HepG2 (cell line): Measurements from ENCODE around the gene SLFN11. TPM values are rescaled to one million over a fixed set of nuclear protein-coding genes. Genes with fewer than 3 reads are reported as not detected.

Source experiments
- ATAC-seq: fragments of 200-7000 bp; cut with Tn5 transposase; 3 replicates; pipeline ENCODE4 v1.9.1; 2020; ENCODE audit warnings: mild to moderate bottlenecking, moderate library complexity
- BruUV-seq: library from RNA; stranded (reverse); fragments of 400-500 nt; replicated peaks from 2 replicates; lab custom pipeline; 2021; lab: Mats Ljungman, UMichigan
- CTCF ChIA-PET: fragments of 300-600 bp; formaldehyde crosslinking; extraction: SDS; loops from one replicate; lab custom pipeline; 2021; ENCODE audit warnings: low total read pairs, inconsistent platforms, low intra/inter-chr PET ratio; lab: Yijun Ruan, JAX
- POLR2A ChIA-PET: fragments of 350-600 bp; sonication (Branson Sonifier 250); formaldehyde crosslinking; loops from one replicate; lab custom pipeline; 2020; ENCODE audit warnings: antibody characterized with exemption, inconsistent platforms; lab: Yijun Ruan, JAX
- DNase-seq: peaks from one replicate; pipeline ENCODE4 v3.0.0-alpha.2; 2015; ENCODE audit warnings: low spot score
- FAIRE-seq: peaks from 3 replicates; lab custom pipeline; 2011; peaks lifted over from hg19 to GRCh38; lab: Jason Lieb, UNC
- H2AFZ ChIP-seq: one replicate; pipeline ENCODE4 v1.6.1; 2011; ENCODE audit warnings: low read length, inconsistent platforms
- H3K27ac ChIP-seq: fragments of 300-600 bp; 3 replicates; pipeline ENCODE4 v1.8.0; 2011; ENCODE audit warnings: mixed run types, mild to moderate bottlenecking, mixed read lengths, low read length, inconsistent platforms; ENCODE audit not compliant: insufficient read depth; ENCODE audit errors: extremely low read length
- H3K27me3 ChIP-seq, 2 experiments: fragments of 200-600 bp in 1 of 2; 2 replicates in 1 of 2; 3 replicates in 1 of 2; pipeline versions ENCODE4 v1.6.0 to v1.8.0; 2011; ENCODE audit warnings: low read length in 2 of 2, mild to moderate bottlenecking in 2 of 2, moderate library complexity in 2 of 2, inconsistent platforms in 1 of 2; ENCODE audit not compliant: insufficient read depth in 2 of 2, control insufficient read depth in 1 of 2
- H3K36me3 ChIP-seq, 2 experiments: fragments of 200-600 bp in 1 of 2; replicated peaks in 1 of 2; 2 replicates in 1 of 2; 3 replicates in 1 of 2; pipeline versions ENCODE4 v1.5.1 to v1.8.0; 2011; ENCODE audit warnings: low read length in 2 of 2, inconsistent platforms in 1 of 2; ENCODE audit not compliant: insufficient read depth in 2 of 2, control insufficient read depth in 1 of 2
- H3K4me1 ChIP-seq: 2 replicates; pipeline ENCODE4 v1.5.1; 2012; ENCODE audit warnings: low read length, inconsistent platforms; ENCODE audit not compliant: insufficient read depth
- H3K4me2 ChIP-seq: 2 replicates; pipeline ENCODE4 v1.6.0; 2011; ENCODE audit warnings: low read depth, low read length, inconsistent platforms
- H3K4me3 ChIP-seq, 3 experiments: fragments of 200-600 bp in 1 of 3; sonication (generic), shearing (Covaris generic) in 1 of 3; replicated peaks in 1 of 3; 2 replicates each; pipeline ENCODE4 v1.5.1; 2011 to 2016; ENCODE audit warnings: low read length in 3 of 3, inconsistent platforms in 2 of 3, low read depth in 2 of 3, mild to moderate bottlenecking in 2 of 3, control low read depth in 1 of 3, mixed read lengths in 1 of 3; ENCODE audit not compliant: insufficient read depth in 1 of 3
- H3K79me2 ChIP-seq: one replicate; pipeline ENCODE4 v1.6.1; 2011; ENCODE audit warnings: low read length, inconsistent platforms; ENCODE audit not compliant: insufficient read depth
- H3K9ac ChIP-seq: 2 replicates; pipeline ENCODE4 v1.6.0; 2011; ENCODE audit warnings: mild to moderate bottlenecking, low read depth, low read length, inconsistent platforms; ENCODE audit not compliant: insufficient read depth
- H3K9me3 ChIP-seq: 2 replicates; pipeline ENCODE4 v1.5.1; 2012; ENCODE audit warnings: mild to moderate bottlenecking, low read length
- H4K20me1 ChIP-seq: 2 replicates; pipeline ENCODE4 v1.6.0; 2011; ENCODE audit warnings: inconsistent platforms, mild to moderate bottlenecking, low read length, moderate library complexity; ENCODE audit not compliant: insufficient read depth
- CBFB ChIP-seq: sonication (generic); formaldehyde crosslinking; IDR thresholded peaks from 2 replicates; pipeline ENCODE4 v1.4.0; 2020; ENCODE audit warnings: missing genetic modification reagents
- HNRNPUL1 ChIP-seq: fragments of 200-400 bp; formaldehyde crosslinking; IDR thresholded peaks from 2 replicates; pipeline ENCODE4 v1.6.1; 2017; ENCODE audit warnings: low read depth, mild to moderate bottlenecking, low read length, moderate library complexity
- POLR2AphosphoS5 ChIP-seq: IDR thresholded peaks from 2 replicates; pipeline ENCODE4 v1.6.1; 2012; ENCODE audit warnings: low read depth, low read length
- ZNF292 ChIP-seq: sonication (generic); formaldehyde crosslinking; IDR thresholded peaks from 2 replicates; pipeline ENCODE4 v1.8.1; 2022; ENCODE audit warnings: mild to moderate bottlenecking, low read depth, missing genetic modification reagents, borderline replicate concordance
- ZNF446 ChIP-seq: sonication (generic); formaldehyde crosslinking; IDR thresholded peaks from 2 replicates; pipeline ENCODE4 v1.5.0; 2020; ENCODE audit warnings: mild to moderate bottlenecking, missing genetic modification reagents
- ZNF550 ChIP-seq: sonication (generic); formaldehyde crosslinking; IDR thresholded peaks from 2 replicates; pipeline ENCODE4 v1.4.0; 2020; ENCODE audit warnings: mild to moderate bottlenecking, missing genetic modification reagents, borderline replicate concordance
- ZNF7 ChIP-seq: IDR thresholded peaks from 2 replicates; pipeline ENCODE4 v1.6.1; 2016; ENCODE audit warnings: missing biosample characterization, missing genetic modification reagents
- ZNF772 ChIP-seq: sonication (generic); formaldehyde crosslinking; IDR thresholded peaks from 2 replicates; pipeline ENCODE4 v1.5.0; 2020; ENCODE audit warnings: mild to moderate bottlenecking, missing genetic modification reagents
- ZNF775 ChIP-seq: sonication (generic); formaldehyde crosslinking; IDR thresholded peaks from 2 replicates; pipeline ENCODE4 v1.4.0; 2020; ENCODE audit warnings: missing genetic modification reagents, mild to moderate bottlenecking, moderate library complexity, borderline replicate concordance
- ZSCAN30 ChIP-seq: sonication (generic); formaldehyde crosslinking; IDR thresholded peaks from 2 replicates; pipeline ENCODE4 v1.5.0; 2020; ENCODE audit warnings: mild to moderate bottlenecking, missing genetic modification reagents
- WGBS: methylation state at CpG from one replicate; pipeline ENCODE4 v1.1.6; 2017; ENCODE audit warnings: low lambda C conversion rate; 5-methylcytosine and 5-hydroxymethylcytosine counted together
- in situ Hi-C: cut with HindIII; loops from 2 replicates; pipeline ENCODE4 v1.10.0; 2017; ENCODE audit warnings: low pct_unique_long_range_greater_than_20kb; ENCODE audit not compliant: extremely low pct_ligation_motif_present
- intact Hi-C: fragments of 100-400 bp; cut with micrococcal nuclease; formaldehyde crosslinking; loops from one replicate; pipeline ENCODE4 v1.10.0; 2022; ENCODE audit not compliant: unreplicated experiment
- polyA plus RNA-seq, 8 experiments: library from polyadenylated mRNA; depleted of rRNA in 3 of 8; stranded (reverse) in 7 of 8; unstranded in 1 of 8; fragments of >200 nt; fragmentation: Illumina TruSeq in 4 of 8; extraction: Trizol in 4 of 8; gene quantifications; 2 replicates each; pipeline versions ENCODE4 v1.2.1 to v1.2.3, GENCODE V29; 2011 to 2016; ENCODE audit warnings: low read depth in 4 of 8, missing spikeins in 1 of 8, mixed read lengths in 1 of 8; ENCODE audit not compliant: insufficient read depth in 1 of 8
- total RNA-seq, 5 experiments: library from RNA; depleted of rRNA; stranded (reverse); fragments of >200 nt; fragmentation: Illumina TruSeq; extraction: Trizol; gene quantifications; 2 replicates each; pipeline ENCODE4 v1.2.3, GENCODE V29; 2016; ENCODE audit warnings: low read depth in 1 of 5
- TF ChIP-seq, protein P1 (sequence below): sonication (generic); IDR thresholded peaks from 2 replicates; pipeline ENCODE4 v1.6.1; 2016; ENCODE audit warnings: low read depth, borderline replicate concordance

The SLFN11 gene
- total and polyA plus RNA-seq, 2 of the 13 experiments (the other 11 are each of a cell fraction or from before 2014, with no cell fraction given), result not detected

DNA sequence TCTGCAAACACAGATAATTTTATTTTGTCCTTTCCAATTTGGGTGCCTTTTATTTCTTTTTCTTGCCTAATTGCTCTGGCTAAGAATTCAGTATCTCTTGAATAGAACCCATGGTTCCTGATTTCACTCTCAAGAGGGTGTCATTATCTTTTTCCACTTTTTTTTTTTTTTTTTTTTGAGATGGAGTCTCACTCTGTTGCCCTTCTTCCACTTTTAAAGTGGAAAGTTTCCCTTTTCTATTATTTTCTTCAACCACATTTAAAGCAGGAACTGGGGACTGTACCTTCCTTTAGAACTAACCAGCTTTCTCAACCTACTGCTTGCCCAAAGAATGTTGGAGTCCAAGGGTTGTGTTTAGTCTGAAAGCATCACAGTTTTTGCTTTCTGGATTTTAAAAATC, 31.1 kb downstream of the SLFN11 start:
- BruUV-seq, result no TSS peak
- TF ChIP-seq, protein P1, sequence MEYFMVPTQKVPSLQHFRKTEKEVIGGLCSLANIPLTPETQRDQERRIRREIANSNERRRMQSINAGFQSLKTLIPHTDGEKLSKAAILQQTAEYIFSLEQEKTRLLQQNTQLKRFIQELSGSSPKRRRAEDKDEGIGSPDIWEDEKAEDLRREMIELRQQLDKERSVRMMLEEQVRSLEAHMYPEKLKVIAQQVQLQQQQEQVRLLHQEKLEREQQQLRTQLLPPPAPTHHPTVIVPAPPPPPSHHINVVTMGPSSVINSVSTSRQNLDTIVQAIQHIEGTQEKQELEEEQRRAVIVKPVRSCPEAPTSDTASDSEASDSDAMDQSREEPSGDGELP, result no peak
- Histone ChIP-seq H4K20me1 (no peaks in the 10 kb centered on the region), H3K9me3 (0 out of 2 replicates have a peak, but pooled peaks cover 9% of the 10 kb centered on the region), H3K4me2 (no peak overlapping the region), H3K27ac (no peak overlapping the region), H3K36me3 (no peaks in the 10 kb centered on the region), H3K4me3 (no peak overlapping the region), H3K79me2 (no peaks in the 10 kb centered on the region), H2AFZ (no peak overlapping the region), H3K27me3 (peaks cover 3 to 23% of the 10 kb centered on the region in 2 experiments; a peak in 4 of 5 replicates), H3K9ac (no peak overlapping the region), H3K4me1 (peaks cover 9% of the 10 kb centered on the region; the same call in 1 of the 2 replicates)
- ChIA-PET POLR2A (no interaction called here), CTCF (no interaction called here)
- FAIRE-seq (no peak), ATAC-seq (no peak), DNase-seq (no peak)
- intact Hi-C loops (no loop called here), in situ Hi-C loops (loop anchor here (10.0 kb wide), 1 partner anchor 63 kb away; no protein-coding TSS in a partner anchor)

DNA sequence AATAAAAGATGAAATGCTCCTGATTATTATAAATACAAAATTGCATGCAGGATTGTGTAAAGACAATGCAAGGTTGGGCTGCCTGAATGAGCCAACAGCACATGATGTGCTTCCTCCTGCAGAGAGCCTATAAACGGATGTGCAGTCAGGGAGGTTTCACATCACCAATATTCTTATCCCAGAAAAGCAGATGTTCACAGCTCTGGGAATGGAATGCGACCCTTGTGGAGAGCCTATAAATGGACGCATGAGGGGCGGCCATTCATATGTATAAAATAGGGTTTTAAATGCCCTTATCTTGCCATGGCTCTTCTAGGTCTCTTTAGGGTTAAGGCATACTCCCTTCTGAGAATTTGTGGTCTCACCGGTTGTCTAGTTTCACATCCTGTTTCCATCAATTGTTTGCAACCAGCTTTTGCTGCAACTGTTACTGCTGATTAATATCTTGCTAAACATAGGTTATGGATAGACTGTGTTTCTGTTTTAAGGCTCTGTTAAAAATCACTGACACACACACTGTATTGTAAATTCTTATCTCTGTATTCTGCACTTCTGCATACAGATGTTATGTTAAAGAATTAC, 31.9 kb downstream of the SLFN11 start:
- H4K20me1 ChIP-seq, result no peaks in the 10 kb centered on the region
- ATAC-seq, result no peak
- no peak for TF ChIP-seq ZNF775 (CRISPR knock-in tag)
- no peak for TF ChIP-seq POLR2AphosphoS5
- TF ChIP-seq CBFB (CRISPR knock-in tag), result no peak
- TF ChIP-seq ZNF292 (CRISPR knock-in tag), result no peak
- TF ChIP-seq ZNF772 (CRISPR knock-in tag), result no peak
- TF ChIP-seq ZNF550 (CRISPR knock-in tag), result no peak
- no peak for TF ChIP-seq ZNF446 (CRISPR knock-in tag)
- no peak for TF ChIP-seq ZSCAN30 (CRISPR knock-in tag)
- TF ChIP-seq ZNF7 (CRISPR knock-in tag), result no peak
- TF ChIP-seq HNRNPUL1, result no peak
- TF ChIP-seq, all 625 proteins: peak for 0
- FAIRE-seq (no peak), DNase-seq (no peak)
- H3K36me3 ChIP-seq, result no peaks in the 10 kb centered on the region
- no TSS peak for BruUV-seq
- ChIA-PET POLR2A (no interaction called here), CTCF (no interaction called here)
- H3K27ac ChIP-seq, result no peak overlapping the region
- H3K79me2 ChIP-seq, result no peaks in the 10 kb centered on the region
- no peak overlapping the region for H3K9ac ChIP-seq
- H3K4me3 ChIP-seq, result no peak overlapping the region
- no peak overlapping the region for H2AFZ ChIP-seq
- 43% methylated on average over 5 of the region's 5 CpGs for WGBS
- H3K4me2 ChIP-seq, result no peak overlapping the region
- H3K27me3 ChIP-seq, result peaks cover 2 to 17% of the 10 kb centered on the region in 2 experiments; a peak in 4 of 5 replicates
- 0 out of 2 replicates have a peak, but pooled peaks cover 9% of the 10 kb centered on the region for H3K9me3 ChIP-seq
- intact Hi-C loops (no loop called here), in situ Hi-C loops (loop anchor here (10.0 kb wide), 1 partner anchor 63 kb away; no protein-coding TSS in a partner anchor)
- peaks cover 4% of the 10 kb centered on the region; the same call in 1 of the 2 replicates for H3K4me1 ChIP-seq
